HG03565 (cell line): ENCODE results near the gene CBLN1.

ENCODE experiments used
- ATAC-seq: cut with Tn5 transposase; IDR thresholded peaks from one replicate; pipeline ENCODE4 v1.9.1; 2021; ENCODE audit warnings: mild to moderate bottlenecking, moderate library complexity; ENCODE audit not compliant: unreplicated experiment

CBLN1 gene

DNA sequence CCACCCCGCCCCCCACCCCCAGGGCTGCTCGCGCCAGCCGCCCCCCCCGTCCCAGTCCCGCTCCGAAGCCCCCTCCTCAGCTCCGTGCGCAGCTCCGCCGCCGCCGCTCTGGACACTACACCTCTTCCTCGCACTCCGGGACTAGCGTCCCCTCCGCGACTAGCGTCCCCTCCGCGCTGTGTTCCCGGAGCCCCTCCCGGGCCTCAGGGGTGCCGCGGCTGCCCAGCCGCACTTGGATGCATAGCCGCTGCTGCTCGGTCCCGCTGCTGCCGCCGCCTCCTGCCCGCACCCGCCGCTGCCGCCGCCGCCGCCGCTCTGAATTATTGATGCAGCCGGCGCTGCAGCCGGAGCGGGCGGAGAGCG lies at the start of gene CBLN1:
Gene CBLN1, minus strand, starts transcription at position 359 of the 363 bp plus-strand sequence. CDS start 373 bp downstream, outside the sequence.
- peak; percentile 11 for ATAC-seq

DNA sequence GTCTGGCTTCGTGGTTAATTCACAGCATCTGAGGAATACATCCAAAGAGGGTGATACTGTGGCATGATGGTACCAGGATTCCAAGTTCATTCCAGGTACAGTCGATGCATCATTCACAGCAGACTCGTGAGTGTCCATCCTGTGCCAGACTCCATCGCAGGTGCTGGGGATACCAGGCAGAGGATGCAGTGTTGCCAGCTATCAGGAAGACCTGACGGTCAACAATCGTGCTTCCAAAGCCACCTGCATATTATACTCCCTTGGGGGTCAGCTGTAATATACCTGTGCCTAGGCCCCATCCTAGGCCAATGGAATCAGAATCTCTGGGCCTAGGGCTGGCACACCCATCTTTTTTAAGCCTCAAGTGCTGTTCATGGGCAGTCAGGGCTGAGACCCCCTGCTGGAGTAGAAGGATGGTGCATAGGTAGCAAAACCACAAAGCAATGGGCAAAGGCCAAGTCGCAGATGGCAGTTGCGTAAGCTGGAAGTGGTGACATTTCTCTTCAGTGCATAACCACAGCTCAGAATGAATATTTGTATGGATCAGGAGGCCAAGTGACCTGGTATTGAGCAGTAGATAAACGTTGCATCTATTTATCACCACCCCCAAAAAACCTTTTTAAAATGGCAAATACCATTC lies 49.0 kb upstream of the CBLN1 start:
- ATAC-seq, result no peak

DNA sequence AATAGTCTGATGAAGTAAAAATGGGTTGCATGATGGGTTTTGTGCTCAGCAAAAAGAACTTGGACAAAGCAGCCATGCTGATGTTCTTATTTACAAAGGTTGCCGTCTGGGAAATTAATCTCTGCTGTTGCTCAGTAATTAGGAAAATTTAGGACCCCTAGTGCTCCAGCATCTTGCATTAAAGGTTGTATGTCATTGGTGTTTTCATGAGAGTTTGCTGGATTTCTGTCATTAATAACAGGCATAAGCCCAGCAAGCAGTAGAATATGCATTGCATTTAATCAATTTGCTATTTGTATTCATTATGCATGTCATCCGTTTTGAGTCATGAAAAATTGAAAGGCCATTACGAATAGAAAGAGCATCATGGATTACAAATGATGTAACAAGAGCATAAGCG lies 46.7 kb upstream of the CBLN1 start:
- no peak for ATAC-seq

DNA sequence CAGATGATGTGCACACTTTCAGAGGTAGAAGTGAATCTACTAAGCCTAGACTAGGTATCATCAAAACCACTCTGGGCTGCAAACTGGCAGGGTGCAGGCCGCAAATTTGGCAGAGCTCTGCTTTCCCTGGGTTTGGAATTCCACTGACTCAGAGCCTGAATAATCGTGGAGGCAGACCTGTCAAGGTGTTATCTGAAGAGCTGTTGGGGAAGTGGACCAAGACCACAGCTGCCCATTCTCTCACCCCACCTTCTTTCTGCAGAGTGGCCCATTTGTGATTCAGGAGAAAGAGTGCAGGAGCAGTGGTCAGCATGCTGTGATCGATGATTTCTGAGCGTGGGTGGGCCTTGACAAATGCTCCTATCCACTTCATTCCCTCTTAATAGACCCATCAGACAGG lies 45.8 kb upstream of the CBLN1 start:
- ATAC-seq, result no peak

DNA sequence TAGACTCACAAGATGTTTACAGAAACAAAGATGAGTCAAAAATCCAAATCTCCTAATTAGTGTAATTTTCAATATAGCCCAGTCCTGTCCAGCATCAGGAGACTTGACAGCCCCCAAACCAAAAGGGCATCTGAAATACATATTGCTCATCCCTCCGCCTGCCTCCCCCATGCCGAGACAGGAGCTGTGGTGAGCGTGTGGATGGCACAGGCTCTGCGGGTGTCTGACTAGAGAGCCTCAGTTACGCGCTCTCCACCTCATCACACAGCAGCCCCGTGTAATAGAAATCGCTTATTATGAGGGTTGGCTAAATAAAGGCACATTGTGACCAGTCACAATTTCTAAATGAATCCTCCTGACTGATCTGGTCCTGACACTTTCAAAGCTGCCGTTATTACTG lies 43.1 kb upstream of the CBLN1 start:
- no peak for ATAC-seq

DNA sequence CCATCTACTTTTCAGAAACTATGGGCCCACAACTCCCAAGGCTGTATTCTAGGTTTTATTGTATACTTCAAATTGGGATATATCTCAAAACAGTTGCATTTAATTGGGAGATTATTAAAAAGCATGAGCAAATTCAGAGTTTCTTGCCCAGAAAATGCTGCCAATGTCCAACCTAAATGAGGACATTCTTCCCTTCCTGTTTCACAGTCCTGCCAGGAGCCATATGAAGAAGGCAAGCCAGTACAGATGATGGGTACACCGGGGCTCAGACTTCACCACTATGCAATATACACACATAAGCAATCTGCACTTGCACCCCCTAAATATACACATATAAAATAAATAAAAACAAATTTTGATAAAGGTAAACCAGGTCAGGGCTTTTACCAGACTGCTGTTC lies 34.0 kb upstream of the CBLN1 start:
- no peak for ATAC-seq

DNA sequence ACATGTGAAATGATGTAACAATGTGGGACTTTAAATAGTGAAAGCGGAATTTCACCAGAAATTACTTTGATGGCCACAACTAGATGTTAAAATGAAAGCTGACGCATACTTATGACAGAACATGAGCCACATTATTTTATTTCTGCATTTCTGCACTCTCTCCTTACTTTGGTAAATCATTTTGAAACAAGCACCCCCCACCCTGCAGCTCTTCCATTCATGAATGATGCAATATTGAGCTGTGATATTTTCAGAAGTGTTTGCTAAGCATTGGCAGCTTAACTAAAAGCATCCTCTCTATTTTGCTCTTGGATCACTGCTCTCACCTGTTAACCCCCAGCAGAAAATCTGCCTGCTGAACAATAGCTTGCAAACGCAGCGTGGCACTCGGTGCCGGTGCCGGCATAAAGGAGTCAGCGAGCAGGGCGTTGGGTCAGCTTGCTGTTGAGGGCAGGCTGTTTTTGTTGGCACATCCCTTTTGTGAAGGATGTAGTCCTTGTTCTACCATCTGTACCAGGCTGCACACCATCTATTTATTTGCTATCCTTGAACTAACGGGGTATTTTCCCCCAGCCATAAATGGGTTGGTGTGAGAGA lies 30.8 kb upstream of the CBLN1 start:
- no peak for ATAC-seq

DNA sequence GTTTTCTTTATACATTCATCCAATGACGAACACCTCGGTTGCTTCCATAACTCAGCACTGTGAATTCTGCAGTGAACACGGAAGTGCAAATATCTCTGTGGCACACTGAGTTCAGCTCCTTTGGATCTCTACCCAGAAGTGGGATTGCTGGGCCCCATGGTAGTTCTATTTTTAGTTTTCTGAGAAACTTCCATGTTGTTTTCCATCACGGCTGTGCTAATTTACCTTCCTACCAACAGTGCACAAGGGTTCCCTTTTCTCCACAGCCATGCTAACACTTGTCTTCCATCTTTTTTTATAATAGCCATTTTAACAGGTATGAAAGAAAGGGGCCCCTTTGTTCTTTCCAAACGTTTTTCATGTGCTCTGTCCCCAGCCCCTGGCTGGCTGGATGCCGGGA lies 30.2 kb upstream of the CBLN1 start:
- ATAC-seq, result no peak

DNA sequence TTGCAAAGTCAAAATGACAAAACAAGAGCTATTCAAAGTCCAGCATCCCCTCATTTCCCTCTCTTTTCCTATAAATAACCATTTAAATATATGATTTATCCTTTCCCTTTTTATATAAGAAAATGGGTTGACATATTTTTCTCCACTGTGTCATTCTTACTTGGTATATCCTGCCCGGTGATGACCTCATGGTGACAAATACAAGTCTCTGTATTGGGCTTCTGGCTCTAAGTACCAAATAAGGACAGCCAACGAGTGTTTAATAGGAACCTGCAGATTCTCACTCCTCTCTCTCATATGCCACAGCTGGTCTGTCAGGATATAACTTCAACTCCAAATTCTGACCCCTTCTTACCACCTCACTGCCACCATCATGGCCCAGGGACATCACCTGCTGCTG lies 25.5 kb upstream of the CBLN1 start:
- no peak for ATAC-seq

DNA sequence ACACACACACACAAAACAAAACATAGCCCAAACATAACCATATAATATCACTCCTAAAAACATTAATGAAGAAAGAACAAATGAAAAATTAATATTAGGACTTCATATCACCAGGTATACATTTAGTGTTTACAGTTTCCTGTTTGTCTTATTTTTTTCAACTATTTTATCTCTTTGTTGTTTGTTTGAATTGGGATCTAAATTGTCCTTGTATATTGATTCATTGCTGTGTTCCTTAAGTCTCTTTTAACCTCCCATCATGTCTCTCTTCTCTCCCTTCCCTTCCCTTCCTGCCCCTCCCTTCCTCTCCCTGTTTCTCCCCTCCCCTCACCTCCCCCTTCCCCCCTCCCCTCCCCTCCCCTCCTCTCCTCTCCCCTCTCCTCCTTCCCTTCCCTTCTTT lies 23.8 kb upstream of the CBLN1 start:
- ATAC-seq, result no peak

DNA sequence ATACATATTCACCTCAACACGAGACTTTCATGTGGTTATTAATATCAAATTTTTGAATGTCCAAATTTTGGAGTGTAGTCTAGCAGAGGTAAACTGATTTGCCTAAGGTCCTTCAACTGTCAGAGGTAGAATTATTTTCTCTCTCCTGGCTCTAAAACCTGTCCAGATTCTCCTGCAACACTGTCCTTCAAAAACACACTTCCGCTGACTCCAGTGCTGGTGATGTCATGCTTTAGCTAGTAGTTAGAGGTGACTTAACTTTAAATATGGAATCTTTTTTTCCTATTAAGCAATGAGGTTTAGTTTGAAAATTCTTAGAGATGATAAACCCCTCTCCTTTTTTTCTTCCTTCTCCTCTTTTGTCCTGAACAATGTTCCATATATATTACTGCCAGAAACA lies 10.8 kb upstream of the CBLN1 start:
- no peak for ATAC-seq

DNA sequence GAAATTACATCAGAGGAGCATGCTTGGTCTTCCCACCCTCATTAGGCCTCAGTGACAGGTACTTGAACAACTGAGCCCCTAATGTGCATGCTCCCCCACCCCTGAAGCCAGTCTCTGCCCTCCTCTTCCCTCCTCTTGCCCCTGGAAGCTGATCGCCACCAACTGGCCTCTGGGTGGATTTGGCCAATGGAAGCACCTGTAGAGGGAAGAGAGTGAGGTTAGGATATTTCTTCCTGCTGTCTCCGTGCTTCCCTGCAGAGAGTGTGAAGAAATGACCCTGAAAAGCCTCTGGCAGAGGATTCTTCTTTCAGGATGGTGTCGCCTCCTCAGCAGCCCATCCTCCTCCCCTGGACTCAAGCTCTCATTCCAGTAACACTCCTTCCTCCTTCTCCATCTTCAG lies 5.9 kb upstream of the CBLN1 start:
- ATAC-seq, result no peak

DNA sequence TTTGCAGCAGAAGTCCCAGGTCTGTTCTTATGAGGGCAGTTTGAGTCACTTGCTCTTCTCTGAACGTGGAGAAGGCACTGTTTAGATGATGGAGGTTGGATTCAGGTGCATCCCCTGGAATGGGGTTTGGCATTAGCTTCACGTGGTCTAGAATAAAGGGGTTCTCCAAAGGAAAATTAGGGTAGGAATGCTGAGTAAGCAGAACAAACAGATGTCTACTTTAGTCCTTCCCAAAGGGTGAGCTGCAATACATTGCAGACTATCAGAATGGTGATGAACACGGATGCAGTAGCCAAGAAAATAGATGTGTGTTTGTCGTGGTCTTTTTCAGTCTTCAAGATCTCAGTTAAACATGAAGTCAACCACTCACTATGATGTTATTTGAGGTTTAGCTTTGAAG lies 3.3 kb upstream of the CBLN1 start:
- no peak for ATAC-seq

DNA sequence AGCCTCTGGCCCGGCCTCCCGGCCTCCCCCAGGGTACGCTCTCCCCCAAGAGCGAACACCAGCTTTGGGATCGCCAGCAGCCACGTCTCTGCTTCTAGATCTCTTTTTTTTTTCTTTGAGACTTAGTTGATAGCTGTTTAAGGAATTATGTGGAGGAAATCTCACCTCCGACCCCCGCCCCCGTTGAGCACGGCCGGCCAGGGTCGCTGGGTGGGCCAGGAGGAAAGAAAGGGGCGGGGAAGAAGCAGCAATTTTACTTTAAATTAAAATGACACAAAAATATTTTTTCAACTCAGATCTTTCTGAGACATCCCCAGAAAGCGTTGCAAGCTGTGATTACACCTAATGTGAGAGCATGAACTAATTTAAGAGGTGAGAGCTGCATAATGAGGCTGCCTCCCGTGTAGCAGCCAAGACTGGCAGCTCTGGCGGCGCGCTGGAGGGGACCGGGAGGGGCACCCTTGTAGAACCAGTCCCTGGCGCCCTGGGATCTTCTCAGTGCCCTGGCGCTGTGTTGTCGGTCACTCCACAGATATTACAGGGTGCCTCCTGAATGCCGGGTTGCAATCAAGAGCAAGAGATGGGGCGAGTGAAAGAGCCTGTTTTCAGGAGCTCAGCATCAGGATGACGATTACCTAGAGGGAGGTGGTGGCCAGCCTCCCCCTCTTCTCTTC lies 1.9 kb upstream of the CBLN1 start:
- no peak for ATAC-seq

DNA sequence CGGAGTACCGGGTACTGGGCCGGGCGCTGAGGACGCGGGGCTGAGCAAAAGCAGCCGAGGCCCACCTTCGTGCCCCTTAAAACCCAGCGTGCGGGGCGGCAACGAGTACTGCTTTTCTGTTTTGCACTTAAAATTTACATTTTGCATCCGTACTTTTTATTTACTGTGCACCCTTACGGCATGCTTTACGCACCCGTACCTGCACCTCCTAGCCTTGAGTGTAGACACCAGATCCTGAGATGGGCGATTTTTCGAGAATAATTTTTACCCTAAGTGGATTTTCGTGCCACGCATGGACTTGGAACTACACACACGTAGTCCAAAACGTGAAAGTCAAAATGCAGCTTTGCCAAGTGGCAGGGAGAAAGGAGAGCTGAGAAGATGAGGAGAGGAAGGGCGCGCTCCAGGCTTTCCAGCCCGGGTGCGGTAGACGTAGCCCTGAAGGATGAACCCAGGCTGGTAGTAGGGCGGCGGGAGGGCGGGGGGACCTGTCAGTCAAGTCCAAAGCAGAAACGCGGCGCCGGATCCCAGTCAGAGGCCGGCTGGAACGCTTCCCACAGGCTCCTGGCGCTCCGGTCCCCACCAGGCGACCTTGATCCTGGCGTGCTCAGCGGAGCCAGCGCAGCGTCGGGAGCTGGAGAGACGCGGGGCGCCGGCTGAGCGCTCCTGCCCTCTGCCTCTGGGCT lies 1.2 kb upstream of the CBLN1 start:
- ATAC-seq, result no peak

DNA sequence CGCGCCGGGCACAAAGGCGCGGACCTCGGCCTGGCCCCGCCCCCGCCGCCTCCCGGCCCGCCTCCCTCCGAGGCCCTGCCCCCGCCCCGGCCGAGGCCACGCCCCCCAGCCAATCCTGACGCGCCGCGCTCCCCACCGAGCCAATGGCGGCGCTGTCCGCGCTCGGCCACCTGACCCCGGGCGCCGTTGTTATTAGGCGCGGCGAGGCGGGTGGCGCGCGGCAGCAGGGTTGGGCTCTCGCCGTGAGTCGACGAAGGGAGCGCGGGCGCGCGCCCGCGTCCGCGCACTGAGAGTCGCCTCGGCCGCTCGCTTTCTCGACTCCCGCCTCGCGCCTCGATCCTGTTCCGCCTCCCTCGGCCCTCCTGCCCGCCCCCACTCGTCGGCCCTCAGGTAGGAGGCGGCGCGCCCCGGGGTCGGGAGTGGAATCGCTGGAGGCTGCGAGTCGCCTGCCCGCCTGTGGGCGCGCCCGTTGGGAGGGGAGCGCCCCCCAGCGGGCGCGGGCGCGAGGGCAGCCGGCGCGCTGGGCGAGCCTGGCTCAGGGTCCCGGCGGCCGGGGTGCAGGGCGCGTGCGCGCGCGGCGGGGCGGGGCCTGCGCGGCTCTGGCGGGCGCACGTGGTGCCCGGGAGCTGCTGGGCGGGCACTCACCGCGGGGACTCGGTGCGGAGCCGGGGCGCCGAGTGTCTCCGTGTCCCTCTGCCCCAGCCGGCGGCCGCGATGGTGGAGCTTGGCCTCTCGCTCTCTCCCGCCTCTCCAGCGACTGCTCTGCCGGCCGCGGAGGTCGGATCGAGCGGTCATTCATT lies 405 bp upstream of the CBLN1 start:
- ATAC-seq, result peak; percentile 79

DNA sequence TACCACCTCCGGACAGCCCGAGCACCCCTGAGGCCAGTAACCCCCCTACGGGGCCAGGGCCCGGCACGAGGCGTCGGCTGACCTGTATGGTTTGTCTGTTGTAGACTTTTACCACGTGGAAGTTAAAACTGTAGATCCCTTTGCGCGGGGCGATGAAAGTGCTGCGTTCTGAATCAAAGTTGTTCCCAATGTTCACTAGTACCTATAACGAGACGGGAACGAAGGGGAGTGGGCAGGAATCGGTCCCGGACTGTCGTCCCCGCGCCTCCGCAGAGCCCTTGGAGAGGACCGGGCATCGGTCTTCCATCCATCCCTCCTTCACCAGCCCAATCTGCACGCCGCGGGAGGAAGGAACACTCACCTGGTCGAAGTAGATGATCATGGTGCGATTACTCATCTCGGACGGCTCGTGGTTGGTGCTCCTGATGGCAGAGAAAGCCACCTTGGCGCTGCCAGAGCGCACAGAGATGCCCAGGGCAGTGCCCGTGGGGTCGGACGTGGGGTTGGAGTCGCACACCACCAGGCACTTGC lies 732 bp downstream of the CBLN1 start:
- ATAC-seq, result no peak

DNA sequence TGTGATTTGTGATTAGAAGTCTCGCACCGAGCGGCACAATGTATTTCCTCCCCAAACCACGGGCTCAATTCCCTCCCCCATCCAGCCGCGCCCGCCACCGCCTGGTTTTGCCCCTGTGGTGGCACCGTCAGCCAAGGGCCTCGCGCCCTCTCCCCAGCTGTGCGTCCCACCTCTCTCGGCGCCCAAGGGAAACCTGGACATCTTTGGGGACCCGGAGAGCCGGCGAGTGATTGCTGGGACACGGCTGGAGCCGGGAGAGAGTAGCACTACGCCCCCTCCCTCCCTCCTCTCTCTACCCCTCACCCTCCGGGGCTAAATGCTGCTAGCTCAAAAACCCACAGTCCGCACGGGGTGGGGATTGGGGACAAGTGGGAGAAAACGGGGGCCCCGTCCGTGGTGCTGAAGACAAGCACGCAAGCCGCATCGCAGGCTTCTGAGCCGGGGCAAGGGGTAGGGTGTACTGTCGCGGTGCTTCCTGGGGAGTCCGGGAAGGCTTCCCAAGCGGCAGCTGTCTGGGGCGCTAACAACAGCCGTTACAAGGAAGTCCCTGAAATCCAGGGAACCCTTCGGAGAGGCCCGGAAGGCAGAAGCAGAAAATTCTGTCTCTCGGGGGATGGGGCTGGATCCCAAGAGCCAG lies 1.4 kb downstream of the CBLN1 start:
- no peak for ATAC-seq

DNA sequence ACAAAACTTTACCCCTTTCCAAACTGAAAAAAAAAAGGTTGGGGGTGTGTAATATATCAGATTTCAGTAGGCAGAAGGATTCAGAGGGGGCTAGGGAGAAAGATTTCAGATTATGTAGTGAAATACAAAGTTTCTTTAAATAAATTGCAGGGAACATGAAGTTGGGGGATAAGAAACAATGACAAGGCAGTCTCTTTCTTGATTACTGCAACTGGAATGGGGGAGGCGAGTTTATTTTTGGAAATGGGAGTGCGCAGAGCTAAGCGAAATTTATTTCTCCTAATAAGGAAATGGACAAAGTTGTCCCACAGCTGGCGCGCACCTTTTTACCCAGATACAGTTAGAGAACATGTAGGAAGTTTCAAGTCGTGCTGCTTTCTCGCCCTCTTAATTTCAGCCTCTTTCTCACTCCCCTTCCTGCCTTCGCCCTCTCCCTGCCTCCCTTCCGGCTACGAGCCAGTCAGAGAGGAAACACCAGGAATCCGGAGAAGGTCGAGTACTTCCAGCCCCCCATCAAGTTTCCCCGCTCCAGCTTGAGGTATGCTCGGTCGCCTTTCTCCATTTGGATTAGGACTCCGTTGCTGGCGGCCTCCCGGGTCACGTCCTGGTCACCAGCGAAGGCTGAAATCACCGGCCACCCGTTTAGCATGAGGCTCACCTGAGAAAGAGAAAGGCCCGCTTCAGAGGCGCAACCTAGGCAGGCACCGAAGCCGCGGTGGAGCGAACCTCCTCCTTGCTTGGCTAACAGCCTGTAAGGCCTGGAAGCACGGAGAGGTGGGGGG lies 2.5 kb downstream of the CBLN1 start:
- ATAC-seq, result no peak

DNA sequence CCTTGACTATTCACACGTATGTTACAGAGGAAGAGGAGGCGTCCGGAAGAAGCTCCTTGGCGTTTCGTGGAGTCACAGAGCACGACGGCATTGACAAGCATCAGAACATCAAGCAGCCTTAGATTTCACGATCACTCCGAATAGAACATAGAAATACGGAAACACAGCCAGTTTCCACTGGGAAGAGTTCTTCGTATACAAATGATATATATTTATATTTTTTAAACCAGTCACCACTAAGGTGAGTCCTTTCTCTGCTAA lies 3.1 kb downstream of the CBLN1 start:
- ATAC-seq, result no peak
